GM23338 (cell line): ENCODE data around the gene KLRK1. TPM values are rescaled to one million over a fixed set of nuclear protein-coding genes. Genes with fewer than 3 reads are reported as not detected.
"Not testable (repeated sequence)": the region's sequence is repeated elsewhere in the genome, so short reads cannot be mapped to it uniquely, and the experiment has no call there.

Source experiments
- ATAC-seq: fragments of 200-7000 bp; cut with Tn5 transposase; 3 replicates; pipeline ENCODE4 v1.9.1; 2020
- DNase-seq: peaks from one replicate; pipeline ENCODE4 v3.0.0-alpha.2; 2015; ENCODE audit warnings: low spot score
- H2AFZ ChIP-seq: fragments of 200-600 bp; sonication (generic); 2 replicates; pipeline ENCODE4 v1.8.0; 2016; ENCODE audit warnings: antibody characterized with exemption, mild to moderate bottlenecking, moderate library complexity
- H3F3A ChIP-seq: fragments of 200-600 bp; sonication (generic); replicated peaks from 2 replicates; pipeline ENCODE4 v1.8.0; 2017; ENCODE audit warnings: antibody characterized with exemption, mixed run types, low read depth
- H3K27ac ChIP-seq: fragments of 200-600 bp; sonication (generic); 2 replicates; pipeline ENCODE4 v1.6.1; 2016; ENCODE audit warnings: low read depth
- H3K27me3 ChIP-seq: fragments of 200-600 bp; sonication (generic); 2 replicates; pipeline ENCODE4 v1.8.0; 2016; ENCODE audit warnings: mild to moderate bottlenecking, mixed run types, moderate library complexity; ENCODE audit not compliant: insufficient read depth
- H3K36me3 ChIP-seq: fragments of 200-600 bp; sonication (generic); 2 replicates; pipeline ENCODE4 v1.8.0; 2016; ENCODE audit warnings: mild to moderate bottlenecking; ENCODE audit not compliant: insufficient read depth
- H3K4me1 ChIP-seq: fragments of 200-600 bp; sonication (generic); 2 replicates; pipeline ENCODE4 v1.8.0; 2016; ENCODE audit warnings: mild to moderate bottlenecking, moderate library complexity; ENCODE audit not compliant: insufficient read depth
- H3K4me2 ChIP-seq: fragments of 200-600 bp; sonication (generic); 2 replicates; pipeline ENCODE4 v1.7.1; 2017; ENCODE audit warnings: mixed run types
- H3K4me3 ChIP-seq: fragments of 200-600 bp; sonication (generic); 2 replicates; pipeline ENCODE4 v1.6.1; 2016; ENCODE audit warnings: mixed run types
- H3K79me2 ChIP-seq: fragments of 200-600 bp; sonication (generic); replicated peaks from 2 replicates; pipeline ENCODE4 v1.8.0; 2017; ENCODE audit warnings: mild to moderate bottlenecking; ENCODE audit not compliant: insufficient read depth
- H3K9me2 ChIP-seq: fragments of 200-600 bp; sonication (generic); 2 replicates; pipeline ENCODE4 v1.8.0; 2017; ENCODE audit not compliant: insufficient read depth
- H4K20me1 ChIP-seq: fragments of 200-600 bp; sonication (generic); replicated peaks from 2 replicates; pipeline ENCODE4 v1.8.0; 2017; ENCODE audit warnings: mild to moderate bottlenecking; ENCODE audit not compliant: insufficient read depth
- H3K27ac Mint-ChIP-seq: 2 replicates; pipeline ENCODE4 v1.8.0; 2020; ENCODE audit warnings: inconsistent platforms, mild to moderate bottlenecking, moderate library complexity, mixed read lengths
- H3K27me3 Mint-ChIP-seq: 3 replicates; pipeline ENCODE4 v1.8.0; 2022; ENCODE audit warnings: low read depth, mild to moderate bottlenecking, moderate library complexity, mixed read lengths, inconsistent platforms; ENCODE audit not compliant: insufficient read depth, poor library complexity
- H3K36me3 Mint-ChIP-seq: 3 replicates; pipeline ENCODE4 v1.8.0; 2021; ENCODE audit warnings: low read depth, mild to moderate bottlenecking, inconsistent platforms, moderate library complexity, mixed read lengths
- H3K4me1 Mint-ChIP-seq: 3 replicates; pipeline ENCODE4 v1.8.0; 2020; ENCODE audit warnings: mild to moderate bottlenecking, inconsistent platforms, mixed read lengths
- H3K4me3 Mint-ChIP-seq: 3 replicates; pipeline ENCODE4 v1.8.0; 2021; ENCODE audit warnings: moderate library complexity, mild to moderate bottlenecking, inconsistent platforms, mixed read lengths
- H3K9me3 Mint-ChIP-seq: 3 replicates; pipeline ENCODE4 v1.8.0; 2020; ENCODE audit warnings: moderate library complexity, mild to moderate bottlenecking, inconsistent platforms, mixed read lengths
- CREB1 ChIP-seq: fragments of 250-450 bp; sonication (Bioruptor Pico); IDR thresholded peaks from 2 replicates; pipeline ENCODE4 v1.5.0; 2020; ENCODE audit warnings: low read depth, mild to moderate bottlenecking, moderate library complexity
- CTCF ChIP-seq, 2 experiments: fragments of 200-600 bp in 1 of 2; sonication (generic) in 1 of 2; conservative IDR thresholded peaks; 2 replicates each; pipeline versions ENCODE4 v1.5.1 to v1.6.1; 2016 to 2017; ENCODE audit warnings: antibody characterized with exemption in 2 of 2, low read depth in 2 of 2, mild to moderate bottlenecking in 2 of 2, moderate library complexity in 1 of 2
- JUNB ChIP-seq: IDR thresholded peaks from one replicate; pipeline ENCODE4 v1.6.1; 2016; ENCODE audit warnings: antibody characterized with exemption; ENCODE audit not compliant: unreplicated experiment
- POLR2AphosphoS5 ChIP-seq: IDR thresholded peaks from 2 replicates; pipeline ENCODE4 v1.6.1; 2016; ENCODE audit warnings: antibody characterized with exemption, low read depth
- polyA plus RNA-seq: library from polyadenylated mRNA; unstranded; fragments of >200 nt; fragmentation: Nextera tagmentation; extraction: Ambion mirVana; gene quantifications from 2 replicates; pipeline ENCODE4 v1.2.1, GENCODE V29; 2016
- total RNA-seq: library from RNA; depleted of rRNA; stranded (reverse); fragments of >200 nt; shearing (Covaris generic); gene quantifications from 2 replicates; pipeline ENCODE4 v1.2.3, GENCODE V29; 2014
- TF ChIP-seq, protein P1 (sequence below): fragments of 250-450 bp; sonication (Bioruptor Pico); IDR thresholded peaks from 2 replicates; pipeline ENCODE4 v1.5.0; 2020; ENCODE audit warnings: mild to moderate bottlenecking, moderate library complexity

Gene KLRK1
- total and polyA plus RNA-seq, 2 experiments from 2014 or later = not detected

- not testable (repeated sequence) for H3K36me3 ChIP-seq, H3K27ac ChIP-seq, ATAC-seq, H4K20me1 ChIP-seq, H3K9me3 Mint-ChIP-seq, H3K27me3 Mint-ChIP-seq, H3K4me3 ChIP-seq, H3K79me2 ChIP-seq, H3K4me2 ChIP-seq, H3K36me3 Mint-ChIP-seq, H3K4me1 ChIP-seq, H3K4me1 Mint-ChIP-seq, H3K27ac Mint-ChIP-seq, H3K9me2 ChIP-seq, H3K27me3 ChIP-seq, DNase-seq, H3K4me3 Mint-ChIP-seq, H3F3A ChIP-seq
- 0 out of 2 replicates have a peak overlapping the region, but pooled peaks have one; percentile 38 for H2AFZ ChIP-seq
Measured at GRCh38 chr12:10338470-10338869, 51.4 kb downstream of the KLRK1 start.

DNA sequence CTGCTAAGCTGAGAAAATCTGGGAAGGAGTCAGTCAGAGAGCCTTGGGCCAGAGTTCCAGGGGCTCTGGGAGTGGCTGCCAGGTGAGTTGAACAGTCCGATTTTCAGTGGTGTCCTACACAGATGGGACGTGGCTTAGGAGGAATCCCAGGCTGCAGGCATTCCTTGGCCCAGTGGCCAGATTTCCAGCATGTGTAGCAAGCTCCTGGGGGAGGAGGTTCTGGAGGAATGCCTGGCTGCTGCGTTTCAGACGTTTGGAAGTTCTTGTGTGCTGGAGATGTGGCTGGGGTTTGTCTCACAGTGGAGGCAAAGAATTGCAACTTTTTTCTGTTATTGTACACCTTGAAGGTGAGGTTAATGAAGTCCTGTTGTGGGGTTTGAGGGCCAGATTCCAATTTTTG is 53.6 kb downstream of the KLRK1 start:
- not testable (repeated sequence) for H3K4me3 ChIP-seq, DNase-seq, ATAC-seq, H3K36me3 ChIP-seq, H4K20me1 ChIP-seq, H3K9me3 Mint-ChIP-seq, H3K27me3 ChIP-seq, H3K79me2 ChIP-seq, H3K4me2 ChIP-seq, H3K4me3 Mint-ChIP-seq, H3K27ac ChIP-seq, H3F3A ChIP-seq, H3K36me3 Mint-ChIP-seq, H2AFZ ChIP-seq, H3K9me2 ChIP-seq, H3K27ac Mint-ChIP-seq, H3K27me3 Mint-ChIP-seq
- peaks cover 10% of the 10 kb centered on the region for H3K4me1 ChIP-seq
- H3K4me1 Mint-ChIP-seq = peaks cover 12% of the 10 kb centered on the region; the same call in 2 of the 3 replicates

DNA sequence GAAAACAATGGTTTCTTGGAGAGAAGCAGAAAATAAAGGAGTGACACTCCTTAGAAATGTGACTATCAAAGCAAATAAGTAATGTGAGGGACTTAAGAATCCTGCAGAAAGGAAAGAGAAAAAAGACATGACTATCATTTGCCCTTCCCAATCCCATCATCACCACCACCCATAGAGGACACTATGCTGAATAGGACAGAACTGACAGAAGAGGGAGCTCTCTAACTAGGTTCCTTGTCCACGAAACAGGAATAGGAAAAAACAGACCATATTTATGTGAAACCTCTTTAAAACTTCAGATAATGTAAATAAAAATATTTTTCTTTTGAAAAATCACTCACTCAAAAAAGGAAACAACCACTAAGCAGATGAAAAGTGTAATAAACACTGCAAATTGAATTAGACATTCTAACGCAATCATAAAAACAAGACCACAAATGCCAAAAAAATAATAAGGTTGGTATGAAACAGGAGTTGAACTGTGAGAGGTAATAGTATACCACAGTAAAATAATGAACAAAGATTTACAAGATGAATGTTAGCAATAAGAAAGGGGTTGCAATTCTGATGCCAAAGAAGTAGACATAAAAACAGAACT is 58.1 kb downstream of the KLRK1 start:
- no peak overlapping the region for H3K27ac Mint-ChIP-seq

More for the DNA sequence above, 58.1 kb downstream of the KLRK1 start:
- peaks cover 12% of the 10 kb centered on the region; the same call in 2 of the 3 replicates for H3K4me1 Mint-ChIP-seq
- peaks cover 3% of the 10 kb centered on the region; the same call in 1 of the 3 replicates for H3K36me3 Mint-ChIP-seq
- peaks cover 1% of the 10 kb centered on the region for H3K27me3 Mint-ChIP-seq
- no peak overlapping the region for H2AFZ ChIP-seq
- ATAC-seq (peak; percentile 88), DNase-seq (peak; percentile 72)
- no peaks in the 10 kb centered on the region for H3K27me3 ChIP-seq
- H3K4me1 ChIP-seq = peaks cover 6% of the 10 kb centered on the region
- TF ChIP-seq CREB1 (CRISPR knock-in tag) (no peak), POLR2AphosphoS5 (no peak), CTCF (conservative IDR thresholded peaks at IDR 0.05; ENCODE audit: low read depth in 2 of 2) (peak; percentile 88 to 91), JUNB (no peak)
- TF ChIP-seq, protein P1, sequence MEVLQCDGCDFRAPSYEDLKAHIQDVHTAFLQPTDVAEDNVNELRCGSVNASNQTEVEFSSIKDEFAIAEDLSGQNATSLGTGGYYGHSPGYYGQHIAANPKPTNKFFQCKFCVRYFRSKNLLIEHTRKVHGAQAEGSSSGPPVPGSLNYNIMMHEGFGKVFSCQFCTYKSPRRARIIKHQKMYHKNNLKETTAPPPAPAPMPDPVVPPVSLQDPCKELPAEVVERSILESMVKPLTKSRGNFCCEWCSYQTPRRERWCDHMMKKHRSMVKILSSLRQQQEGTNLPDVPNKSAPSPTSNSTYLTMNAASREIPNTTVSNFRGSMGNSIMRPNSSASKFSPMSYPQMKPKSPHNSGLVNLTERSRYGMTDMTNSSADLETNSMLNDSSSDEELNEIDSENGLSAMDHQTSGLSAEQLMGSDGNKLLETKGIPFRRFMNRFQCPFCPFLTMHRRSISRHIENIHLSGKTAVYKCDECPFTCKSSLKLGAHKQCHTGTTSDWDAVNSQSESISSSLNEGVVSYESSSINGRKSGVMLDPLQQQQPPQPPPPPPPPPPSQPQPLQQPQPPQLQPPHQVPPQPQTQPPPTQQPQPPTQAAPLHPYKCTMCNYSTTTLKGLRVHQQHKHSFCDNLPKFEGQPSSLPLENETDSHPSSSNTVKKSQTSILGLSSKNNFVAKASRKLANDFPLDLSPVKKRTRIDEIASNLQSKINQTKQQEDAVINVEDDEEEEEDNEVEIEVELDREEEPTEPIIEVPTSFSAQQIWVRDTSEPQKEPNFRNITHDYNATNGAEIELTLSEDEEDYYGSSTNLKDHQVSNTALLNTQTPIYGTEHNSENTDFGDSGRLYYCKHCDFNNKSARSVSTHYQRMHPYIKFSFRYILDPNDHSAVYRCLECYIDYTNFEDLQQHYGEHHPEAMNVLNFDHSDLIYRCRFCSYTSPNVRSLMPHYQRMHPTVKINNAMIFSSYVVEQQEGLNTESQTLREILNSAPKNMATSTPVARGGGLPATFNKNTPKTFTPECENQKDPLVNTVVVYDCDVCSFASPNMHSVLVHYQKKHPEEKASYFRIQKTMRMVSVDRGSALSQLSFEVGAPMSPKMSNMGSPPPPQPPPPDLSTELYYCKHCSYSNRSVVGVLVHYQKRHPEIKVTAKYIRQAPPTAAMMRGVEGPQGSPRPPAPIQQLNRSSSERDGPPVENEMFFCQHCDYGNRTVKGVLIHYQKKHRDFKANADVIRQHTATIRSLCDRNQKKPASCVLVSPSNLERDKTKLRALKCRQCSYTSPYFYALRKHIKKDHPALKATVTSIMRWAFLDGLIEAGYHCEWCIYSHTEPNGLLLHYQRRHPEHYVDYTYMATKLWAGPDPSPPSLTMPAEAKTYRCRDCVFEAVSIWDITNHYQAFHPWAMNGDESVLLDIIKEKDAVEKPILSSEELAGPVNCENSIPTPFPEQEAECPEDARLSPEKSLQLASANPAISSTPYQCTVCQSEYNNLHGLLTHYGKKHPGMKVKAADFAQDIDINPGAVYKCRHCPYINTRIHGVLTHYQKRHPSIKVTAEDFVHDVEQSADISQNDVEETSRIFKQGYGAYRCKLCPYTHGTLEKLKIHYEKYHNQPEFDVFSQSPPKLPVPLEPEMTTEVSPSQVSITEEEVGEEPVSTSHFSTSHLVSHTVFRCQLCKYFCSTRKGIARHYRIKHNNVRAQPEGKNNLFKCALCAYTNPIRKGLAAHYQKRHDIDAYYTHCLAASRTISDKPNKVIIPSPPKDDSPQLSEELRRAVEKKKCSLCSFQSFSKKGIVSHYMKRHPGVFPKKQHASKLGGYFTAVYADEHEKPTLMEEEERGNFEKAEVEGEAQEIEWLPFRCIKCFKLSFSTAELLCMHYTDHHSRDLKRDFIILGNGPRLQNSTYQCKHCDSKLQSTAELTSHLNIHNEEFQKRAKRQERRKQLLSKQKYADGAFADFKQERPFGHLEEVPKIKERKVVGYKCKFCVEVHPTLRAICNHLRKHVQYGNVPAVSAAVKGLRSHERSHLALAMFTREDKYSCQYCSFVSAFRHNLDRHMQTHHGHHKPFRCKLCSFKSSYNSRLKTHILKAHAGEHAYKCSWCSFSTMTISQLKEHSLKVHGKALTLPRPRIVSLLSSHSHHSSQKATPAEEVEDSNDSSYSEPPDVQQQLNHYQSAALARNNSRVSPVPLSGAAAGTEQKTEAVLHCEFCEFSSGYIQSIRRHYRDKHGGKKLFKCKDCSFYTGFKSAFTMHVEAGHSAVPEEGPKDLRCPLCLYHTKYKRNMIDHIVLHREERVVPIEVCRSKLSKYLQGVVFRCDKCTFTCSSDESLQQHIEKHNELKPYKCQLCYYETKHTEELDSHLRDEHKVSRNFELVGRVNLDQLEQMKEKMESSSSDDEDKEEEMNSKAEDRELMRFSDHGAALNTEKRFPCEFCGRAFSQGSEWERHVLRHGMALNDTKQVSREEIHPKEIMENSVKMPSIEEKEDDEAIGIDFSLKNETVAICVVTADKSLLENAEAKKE (CRISPR knock-in tag) = no peak
- no peaks in the 10 kb centered on the region; the same call in 2 of the 3 replicates for H3K9me3 Mint-ChIP-seq
- H3K4me2 ChIP-seq = no peak overlapping the region
- H3K27ac ChIP-seq = no peak overlapping the region
- H3K4me3 Mint-ChIP-seq = no peak overlapping the region
- H3F3A ChIP-seq = no peaks in the 10 kb centered on the region
- no peaks in the 10 kb centered on the region for H3K79me2 ChIP-seq
- no peak overlapping the region for H3K4me3 ChIP-seq
- no peaks in the 10 kb centered on the region for H3K9me2 ChIP-seq
- H4K20me1 ChIP-seq = no peaks in the 10 kb centered on the region
- H3K36me3 ChIP-seq = no peaks in the 10 kb centered on the region
